T-helper 1 cell treated with Interleukin-12 subunit alpha and Interleukin-12 subunit beta and Interleukin-4 antibody, amounts not matched to agents 30 μg/mL and 1 μg/mL, for 36 hours (primary cell): ENCODE results near the gene TPRG1.
A peak's percentile ranks its signal among the peaks of the same experiment; 100 is the strongest.

Source experiments
- H3K27ac Mint-ChIP-seq: one replicate; pipeline ENCODE4 v1.8.0; 2021; ENCODE audit warnings: mild to moderate bottlenecking, mixed read lengths
- H3K27me3 Mint-ChIP-seq: one replicate; pipeline ENCODE4 v1.8.0; 2021; ENCODE audit warnings: low read depth, mixed read lengths
- H3K36me3 Mint-ChIP-seq: one replicate; pipeline ENCODE4 v1.8.0; 2021; ENCODE audit warnings: low read depth, mixed read lengths
- H3K4me1 Mint-ChIP-seq: one replicate; pipeline ENCODE4 v1.8.0; 2021; ENCODE audit warnings: low read depth, mixed read lengths
- H3K4me3 Mint-ChIP-seq: one replicate; pipeline ENCODE4 v1.8.0; 2021; ENCODE audit warnings: mild to moderate bottlenecking, moderate library complexity, mixed read lengths
- H3K9me3 Mint-ChIP-seq: one replicate; pipeline ENCODE4 v1.8.0; 2021; ENCODE audit warnings: mixed read lengths

Gene TPRG1

GRCh38 chr3:189342811-189343210, 171.0 kb downstream of the TPRG1 start:
- H3K27me3 Mint-ChIP-seq: no peaks in the 10 kb centered on the region
- no peaks in the 10 kb centered on the region for H3K9me3 Mint-ChIP-seq
- H3K36me3 Mint-ChIP-seq: peaks cover 7% of the 10 kb centered on the region
- no peak overlapping the region for H3K27ac Mint-ChIP-seq
- H3K4me3 Mint-ChIP-seq: no peak overlapping the region
- peaks cover 5% of the 10 kb centered on the region for H3K4me1 Mint-ChIP-seq

- no peaks in the 10 kb centered on the region for H3K27me3 Mint-ChIP-seq
- H3K9me3 Mint-ChIP-seq: peaks cover 5% of the 10 kb centered on the region
- peaks cover 5% of the 10 kb centered on the region for H3K4me1 Mint-ChIP-seq
- no peak overlapping the region for H3K4me3 Mint-ChIP-seq
- no peak overlapping the region for H3K27ac Mint-ChIP-seq
- H3K36me3 Mint-ChIP-seq: peaks cover 4% of the 10 kb centered on the region
Observed at GRCh38 chr3:189344996-189345395, 173.2 kb downstream of the TPRG1 start.

GRCh38 chr3:189349772-189350171, 178.0 kb downstream of the TPRG1 start:
- Mint-ChIP-seq H3K27ac (no peak overlapping the region), H3K9me3 (peaks cover 11% of the 10 kb centered on the region), H3K36me3 (peaks cover 8% of the 10 kb centered on the region), H3K27me3 (no peaks in the 10 kb centered on the region), H3K4me1 (peaks cover 12% of the 10 kb centered on the region), H3K4me3 (no peak overlapping the region)

GRCh38 chr3:189353318-189353965, 181.7 kb downstream of the TPRG1 start:
- no peaks in the 10 kb centered on the region for H3K27me3 Mint-ChIP-seq
- H3K27ac Mint-ChIP-seq: no peak overlapping the region
- H3K36me3 Mint-ChIP-seq: peaks cover 8% of the 10 kb centered on the region

GRCh38 chr3:189353988-189354889, 182.5 kb downstream of the TPRG1 start:
- no peaks in the 10 kb centered on the region for H3K27me3 Mint-ChIP-seq
- peak overlapping the region; percentile 39 for H3K27ac Mint-ChIP-seq

More at GRCh38 chr3:189353318-189353965, 181.7 kb downstream of the TPRG1 start:
- Mint-ChIP-seq H3K4me3 (no peak overlapping the region), H3K9me3 (peaks cover 11% of the 10 kb centered on the region), H3K4me1 (peaks cover 29% of the 10 kb centered on the region)

GRCh38 chr3:189355115-189355480, 183.3 kb downstream of the TPRG1 start:
- peaks cover 6% of the 10 kb centered on the region for H3K9me3 Mint-ChIP-seq
- H3K4me3 Mint-ChIP-seq: no peak overlapping the region
- H3K4me1 Mint-ChIP-seq: peaks cover 30% of the 10 kb centered on the region
- H3K36me3 Mint-ChIP-seq: peaks cover 10% of the 10 kb centered on the region
- no peaks in the 10 kb centered on the region for H3K27me3 Mint-ChIP-seq
- peak overlapping the region; percentile 89 for H3K27ac Mint-ChIP-seq

More at GRCh38 chr3:189353988-189354889, 182.5 kb downstream of the TPRG1 start:
- Mint-ChIP-seq H3K4me3 (no peak overlapping the region), H3K9me3 (peaks cover 11% of the 10 kb centered on the region), H3K36me3 (peaks cover 8% of the 10 kb centered on the region), H3K4me1 (peaks cover 30% of the 10 kb centered on the region)

GRCh38 chr3:189355481-189356201, 183.9 kb downstream of the TPRG1 start:
- Mint-ChIP-seq H3K36me3 (peaks cover 10% of the 10 kb centered on the region), H3K4me3 (peak overlapping the region; percentile 63), H3K4me1 (peaks cover 30% of the 10 kb centered on the region), H3K9me3 (peaks cover 6% of the 10 kb centered on the region), H3K27ac (peak overlapping the region; percentile 89), H3K27me3 (no peaks in the 10 kb centered on the region)

- H3K36me3 Mint-ChIP-seq: peaks cover 2% of the 10 kb centered on the region
- H3K4me1 Mint-ChIP-seq: peaks cover 17% of the 10 kb centered on the region
- H3K4me3 Mint-ChIP-seq: no peak overlapping the region
- H3K9me3 Mint-ChIP-seq: no peaks in the 10 kb centered on the region
- H3K27me3 Mint-ChIP-seq: no peaks in the 10 kb centered on the region
- H3K27ac Mint-ChIP-seq: no peak overlapping the region
Observed at GRCh38 chr3:189360291-189360690, 188.5 kb downstream of the TPRG1 start.

GRCh38 chr3:189361103-189361835, 189.5 kb downstream of the TPRG1 start:
- Mint-ChIP-seq H3K27me3 (no peaks in the 10 kb centered on the region), H3K36me3 (peaks cover 2% of the 10 kb centered on the region), H3K9me3 (no peaks in the 10 kb centered on the region), H3K27ac (no peak overlapping the region), H3K4me1 (peaks cover 14% of the 10 kb centered on the region), H3K4me3 (no peak overlapping the region)

- Mint-ChIP-seq H3K27me3 (no peaks in the 10 kb centered on the region), H3K4me3 (no peak overlapping the region), H3K36me3 (peaks cover 4% of the 10 kb centered on the region), H3K9me3 (no peaks in the 10 kb centered on the region), H3K4me1 (peaks cover 18% of the 10 kb centered on the region), H3K27ac (no peak overlapping the region)
Observed at GRCh38 chr3:189363590-189364255, 192.0 kb downstream of the TPRG1 start.

GRCh38 chr3:189365609-189366564, 194.1 kb downstream of the TPRG1 start:
- Mint-ChIP-seq H3K4me3 (no peak overlapping the region), H3K4me1 (peaks cover 25% of the 10 kb centered on the region), H3K27ac (no peak overlapping the region)

GRCh38 chr3:189368384-189368783, 196.6 kb downstream of the TPRG1 start:
- Mint-ChIP-seq H3K27me3 (no peaks in the 10 kb centered on the region), H3K36me3 (peaks cover 7% of the 10 kb centered on the region), H3K4me3 (no peak overlapping the region), H3K4me1 (peaks cover 24% of the 10 kb centered on the region), H3K9me3 (peaks cover 6% of the 10 kb centered on the region), H3K27ac (no peak overlapping the region)

More at GRCh38 chr3:189365609-189366564, 194.1 kb downstream of the TPRG1 start:
- peaks cover 6% of the 10 kb centered on the region for H3K9me3 Mint-ChIP-seq
- H3K36me3 Mint-ChIP-seq: peaks cover 6% of the 10 kb centered on the region
- H3K27me3 Mint-ChIP-seq: no peaks in the 10 kb centered on the region

GRCh38 chr3:189369636-189370035, 197.9 kb downstream of the TPRG1 start:
- H3K4me3 Mint-ChIP-seq: no peak overlapping the region
- H3K36me3 Mint-ChIP-seq: peaks cover 7% of the 10 kb centered on the region
- no peak overlapping the region for H3K27ac Mint-ChIP-seq
- no peaks in the 10 kb centered on the region for H3K27me3 Mint-ChIP-seq
- peaks cover 6% of the 10 kb centered on the region for H3K9me3 Mint-ChIP-seq
- peaks cover 24% of the 10 kb centered on the region for H3K4me1 Mint-ChIP-seq
